Astrocyte of the cerebellum (primary cell): Measurements from ENCODE around the gene CHID1.

Experiments
- DNase-seq: peaks from one replicate; pipeline ENCODE4 v3.0.0-alpha.2; 2011; ENCODE audit warnings: low read depth
- H3K4me3 ChIP-seq: 2 replicates; pipeline ENCODE4 v1.5.1; 2011; ENCODE audit warnings: mild to moderate bottlenecking, low read depth, low read length, moderate library complexity
- CTCF ChIP-seq: IDR thresholded peaks from 2 replicates; pipeline ENCODE4 v1.5.1; 2012; ENCODE audit warnings: low read length, low read depth, moderate library complexity, mild to moderate bottlenecking; ENCODE audit errors: missing control alignments
- in situ Hi-C: cut with HindIII; loops from 2 replicates; pipeline ENCODE4 v1.10.0; 2017; ENCODE audit warnings: low sequenced_read_pairs

Gene CHID1

GRCh38 chr11:893008-893654 is 17.5 kb downstream of the CHID1 start:
- in situ Hi-C loops: no loop called here
- no peak for TF ChIP-seq CTCF
- no peak for DNase-seq
- H3K4me3 ChIP-seq: no peak overlapping the region

GRCh38 chr11:890794-891540 is 19.6 kb downstream of the CHID1 start:
- in situ Hi-C loops: no loop called here
- no peak for TF ChIP-seq CTCF
- no peak overlapping the region for H3K4me3 ChIP-seq
- DNase-seq: no peak

- TF ChIP-seq CTCF: no peak
- in situ Hi-C loops: no loop called here
- H3K4me3 ChIP-seq: no peak overlapping the region
- no peak for DNase-seq
Measured at GRCh38 chr11:889687-890475, 20.7 kb downstream of the CHID1 start.

DNA sequence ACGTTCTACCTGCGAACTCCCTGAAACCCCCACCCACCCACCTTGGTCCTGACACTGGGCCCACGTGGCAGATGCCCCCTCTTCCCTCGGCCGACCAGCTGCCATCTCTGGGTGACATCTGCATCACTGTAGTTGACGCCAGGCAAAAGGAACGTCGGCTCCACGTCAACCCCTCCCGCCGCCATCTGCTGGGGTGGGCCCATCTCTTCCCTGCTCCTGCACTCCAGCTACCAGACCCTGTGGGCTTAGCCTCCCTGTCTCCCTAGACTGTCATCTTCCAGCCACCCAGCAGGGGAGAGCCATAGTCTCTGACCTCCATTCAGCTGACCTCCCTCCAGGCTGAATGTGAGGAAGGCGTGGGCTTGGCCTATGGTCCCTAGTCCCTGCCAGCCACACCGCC is 21.4 kb downstream of the CHID1 start:
- no peak for DNase-seq
- no peak overlapping the region for H3K4me3 ChIP-seq
- in situ Hi-C loops: no loop called here
- TF ChIP-seq CTCF: no peak

GRCh38 chr11:888310-889212 is 22.0 kb downstream of the CHID1 start:
- in situ Hi-C loops: no loop called here
- TF ChIP-seq CTCF: no peak
- DNase-seq: no peak
- no peak overlapping the region for H3K4me3 ChIP-seq

GRCh38 chr11:887589-887988 is 23.0 kb downstream of the CHID1 start:
- in situ Hi-C loops: no loop called here

More at GRCh38 chr11:887589-887988, 23.0 kb downstream of the CHID1 start:
- H3K4me3 ChIP-seq: no peak overlapping the region
- TF ChIP-seq CTCF: no peak
- DNase-seq: no peak
